ENCODE data around the gene FARP1. TPM values are rescaled to one million over a fixed set of nuclear protein-coding genes. Genes with fewer than 3 reads are reported as not detected.

FARP1 gene
- total RNA-seq, 4 donors from 2014 or later, result 13.1 to 71.2 (median 46.6) TPM

DNA sequence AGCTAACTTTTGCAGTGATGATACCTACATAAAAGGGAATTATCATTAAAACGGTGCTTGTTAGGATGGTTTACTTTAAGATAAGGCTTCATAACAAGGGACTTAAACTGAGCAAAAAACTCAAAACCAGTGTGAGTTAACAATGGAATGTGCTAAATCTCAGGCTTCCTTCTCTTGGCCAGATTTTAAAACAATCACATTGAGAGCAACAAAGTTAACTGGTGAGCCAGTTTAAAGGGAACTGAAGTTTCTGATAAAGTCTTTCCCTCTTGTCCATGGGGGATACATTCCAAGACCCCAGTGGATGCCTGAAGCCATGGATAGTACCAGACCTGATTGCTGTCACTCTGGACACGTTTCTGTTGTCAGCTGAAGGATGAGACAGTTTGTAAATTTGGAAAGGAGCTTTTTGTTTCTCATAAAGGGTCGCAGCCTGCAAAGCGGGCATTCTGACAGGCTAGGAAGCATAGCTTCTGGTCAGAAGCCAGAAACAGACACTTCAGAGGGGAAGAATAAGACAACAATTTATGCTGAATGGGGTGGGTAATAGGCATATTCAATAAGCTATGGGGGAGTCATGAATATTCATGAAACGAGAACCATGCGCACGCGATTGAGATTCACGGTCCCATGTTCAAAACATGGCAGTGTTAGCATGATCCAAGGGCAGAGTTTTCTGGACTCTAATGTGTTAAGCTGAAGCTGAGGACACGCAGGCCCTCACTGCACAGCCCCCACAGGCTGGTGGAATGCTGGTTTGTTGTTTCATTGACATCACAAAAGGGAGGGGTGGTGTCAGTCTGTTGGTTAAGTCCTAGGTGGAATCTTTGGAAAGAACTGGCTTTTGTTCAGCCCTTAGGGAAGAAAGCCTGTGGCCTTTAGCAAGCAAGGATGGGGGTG is 184.7 kb downstream of the FARP1 start:
- TF ChIP-seq, protein P1, sequence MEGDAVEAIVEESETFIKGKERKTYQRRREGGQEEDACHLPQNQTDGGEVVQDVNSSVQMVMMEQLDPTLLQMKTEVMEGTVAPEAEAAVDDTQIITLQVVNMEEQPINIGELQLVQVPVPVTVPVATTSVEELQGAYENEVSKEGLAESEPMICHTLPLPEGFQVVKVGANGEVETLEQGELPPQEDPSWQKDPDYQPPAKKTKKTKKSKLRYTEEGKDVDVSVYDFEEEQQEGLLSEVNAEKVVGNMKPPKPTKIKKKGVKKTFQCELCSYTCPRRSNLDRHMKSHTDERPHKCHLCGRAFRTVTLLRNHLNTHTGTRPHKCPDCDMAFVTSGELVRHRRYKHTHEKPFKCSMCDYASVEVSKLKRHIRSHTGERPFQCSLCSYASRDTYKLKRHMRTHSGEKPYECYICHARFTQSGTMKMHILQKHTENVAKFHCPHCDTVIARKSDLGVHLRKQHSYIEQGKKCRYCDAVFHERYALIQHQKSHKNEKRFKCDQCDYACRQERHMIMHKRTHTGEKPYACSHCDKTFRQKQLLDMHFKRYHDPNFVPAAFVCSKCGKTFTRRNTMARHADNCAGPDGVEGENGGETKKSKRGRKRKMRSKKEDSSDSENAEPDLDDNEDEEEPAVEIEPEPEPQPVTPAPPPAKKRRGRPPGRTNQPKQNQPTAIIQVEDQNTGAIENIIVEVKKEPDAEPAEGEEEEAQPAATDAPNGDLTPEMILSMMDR (IDR thresholded peaks at IDR 0.05), result no peak
- TF ChIP-seq POLR2A (IDR thresholded peaks at IDR 0.05), result no peak
- H3K27ac ChIP-seq, result no peak overlapping the region
- H3K36me3 ChIP-seq, result no peaks in the 10 kb centered on the region
- no peak overlapping the region for H3K4me3 ChIP-seq
- intact Hi-C loops (cut with DNase I; ENCODE audit: low total_unique reads), result no loop called here
- no peaks in the 10 kb centered on the region for H3K9me3 ChIP-seq
- DNase-seq, result no peak
- H3K4me1 ChIP-seq, result peaks cover 0 to 7% of the 10 kb centered on the region in 2 donors
- H3K27me3 ChIP-seq, result no peaks in the 10 kb centered on the region

DNA sequence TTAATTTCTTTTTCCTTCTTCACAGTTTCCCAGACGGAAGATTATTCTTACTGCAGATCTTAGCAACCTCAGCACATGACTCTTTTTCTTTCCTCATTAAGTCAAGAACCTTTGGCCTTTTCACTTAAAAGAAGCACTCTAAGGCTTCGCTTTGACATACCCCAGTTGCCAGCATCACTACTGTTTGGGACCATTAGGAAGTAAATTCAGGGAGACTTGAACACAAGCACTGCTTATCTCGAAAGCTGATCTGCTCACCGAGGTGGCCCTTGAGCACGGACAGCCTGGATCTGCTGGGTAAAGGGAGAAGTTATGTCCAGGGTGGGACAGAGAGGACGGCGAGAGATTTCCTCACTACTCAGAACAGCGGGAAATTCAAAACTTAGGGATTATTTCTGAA is 185.6 kb downstream of the FARP1 start:
- no peaks in the 10 kb centered on the region for H3K9me3 ChIP-seq
- no peak for DNase-seq
- no peak overlapping the region for H3K4me3 ChIP-seq
- no peak overlapping the region for H3K27ac ChIP-seq
- peaks cover 0 to 7% of the 10 kb centered on the region in 2 donors for H3K4me1 ChIP-seq
- intact Hi-C loops (cut with DNase I; ENCODE audit: low total_unique reads), result no loop called here
- TF ChIP-seq POLR2A (IDR thresholded peaks at IDR 0.05), result no peak
- TF ChIP-seq, protein P1 (IDR thresholded peaks at IDR 0.05), result no peak
- no peaks in the 10 kb centered on the region for H3K36me3 ChIP-seq
- no peaks in the 10 kb centered on the region for H3K27me3 ChIP-seq

DNA sequence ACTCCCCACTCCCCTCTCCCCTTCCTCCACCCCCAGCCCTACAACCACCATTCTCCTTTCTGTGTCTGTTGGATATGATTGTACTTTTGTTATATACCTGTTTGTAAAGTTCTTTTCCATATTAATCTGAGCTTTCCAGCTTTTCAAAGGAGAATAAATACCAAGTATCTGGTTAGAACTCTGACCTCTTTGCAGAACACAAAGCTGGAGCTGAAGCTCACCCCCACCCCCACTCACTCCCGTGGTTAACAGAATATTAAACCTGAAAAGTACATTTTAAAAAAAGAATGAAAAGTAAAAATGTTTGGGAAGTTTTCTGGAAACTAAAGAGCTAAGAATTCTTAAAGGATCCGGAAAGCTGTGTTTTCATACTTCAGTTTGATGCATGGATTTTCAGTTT is 189.3 kb downstream of the FARP1 start:
- Histone ChIP-seq H3K4me3 (no peak overlapping the region), H3K27me3 (no peaks in the 10 kb centered on the region), H3K27ac (no peak overlapping the region), H3K9me3 (no peaks in the 10 kb centered on the region), H3K36me3 (no peaks in the 10 kb centered on the region), H3K4me1 (peaks cover 0 to 7% of the 10 kb centered on the region in 2 donors)
- TF ChIP-seq, protein P1 (IDR thresholded peaks at IDR 0.05), result no peak
- TF ChIP-seq POLR2A (IDR thresholded peaks at IDR 0.05), result no peak
- intact Hi-C loops (cut with DNase I; ENCODE audit: low total_unique reads), result no loop called here
- no peak for DNase-seq

DNA sequence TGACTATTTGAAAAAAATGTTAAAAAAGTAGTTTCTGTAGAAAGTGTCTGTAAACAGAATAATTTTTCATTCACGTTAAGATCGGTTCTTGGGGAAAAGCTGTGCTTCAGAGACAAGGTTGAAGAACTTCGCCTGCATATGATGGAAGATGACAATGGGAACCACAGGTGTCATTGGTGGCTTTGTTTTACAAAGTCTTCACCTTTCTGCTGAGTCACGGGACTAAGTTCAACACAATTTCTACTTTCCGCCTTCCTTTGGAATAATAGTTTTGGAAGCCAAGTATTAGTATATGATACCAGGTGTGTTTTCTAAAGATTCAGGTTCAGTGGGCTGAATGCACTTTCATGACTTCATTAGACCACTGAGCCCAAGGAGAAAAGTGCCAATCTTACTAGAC is 189.8 kb downstream of the FARP1 start:
- Histone ChIP-seq H3K27me3 (no peaks in the 10 kb centered on the region), H3K4me3 (no peak overlapping the region), H3K36me3 (no peaks in the 10 kb centered on the region), H3K27ac (no peak overlapping the region), H3K4me1 (peaks cover 0 to 4% of the 10 kb centered on the region in 2 donors), H3K9me3 (no peaks in the 10 kb centered on the region)
- intact Hi-C loops (cut with DNase I; ENCODE audit: low total_unique reads), result no loop called here
- no peak for DNase-seq
- TF ChIP-seq, protein P1 (IDR thresholded peaks at IDR 0.05), result no peak
- TF ChIP-seq POLR2A (IDR thresholded peaks at IDR 0.05), result no peak

DNA sequence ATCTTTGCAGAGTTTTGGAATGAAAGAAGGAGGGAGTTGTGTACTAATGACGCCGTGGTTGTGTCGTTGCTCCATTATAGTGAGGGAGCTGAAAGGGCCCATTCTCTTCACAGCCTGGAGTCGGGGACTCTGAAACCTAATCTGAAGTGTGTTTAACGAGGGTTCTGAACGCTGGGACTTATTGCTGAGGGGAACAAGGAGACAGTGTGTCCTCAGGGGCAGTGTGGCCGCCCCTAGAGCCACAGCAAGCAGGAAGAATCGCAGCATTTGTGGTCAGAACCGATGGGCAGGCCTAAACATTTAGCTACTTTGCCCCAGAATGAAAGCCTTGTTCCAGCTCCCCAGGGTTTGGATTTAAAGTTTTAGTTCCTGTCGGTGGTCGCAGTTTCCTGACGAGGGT is 190.6 kb downstream of the FARP1 start:
- no peak overlapping the region for H3K4me3 ChIP-seq
- intact Hi-C loops (cut with DNase I; ENCODE audit: low total_unique reads), result no loop called here
- no peak for TF ChIP-seq POLR2A (IDR thresholded peaks at IDR 0.05)
- TF ChIP-seq, protein P1 (IDR thresholded peaks at IDR 0.05), result no peak

More for the DNA sequence above, 190.6 kb downstream of the FARP1 start:
- Histone ChIP-seq H3K27ac (no peak overlapping the region), H3K27me3 (no peaks in the 10 kb centered on the region), H3K4me1 (no peaks in the 10 kb centered on the region), H3K36me3 (no peaks in the 10 kb centered on the region), H3K9me3 (no peaks in the 10 kb centered on the region)
- DNase-seq, result no peak
